Activated CD4-positive, alpha-beta T cell treated with anti-CD3 and anti-CD28 coated beads, Interleukin-2, amount 50 U/mL, for 24 hours (primary cell): ENCODE results near the gene DUSP5.

Experiments
- DNase-seq, 2 donors: peaks; one replicate each; pipeline ENCODE4 v3.0.0-alpha.2; 2020; ENCODE audit warnings: low read depth in 1 of 2, low spot score in 1 of 2

The DUSP5 gene

DNA sequence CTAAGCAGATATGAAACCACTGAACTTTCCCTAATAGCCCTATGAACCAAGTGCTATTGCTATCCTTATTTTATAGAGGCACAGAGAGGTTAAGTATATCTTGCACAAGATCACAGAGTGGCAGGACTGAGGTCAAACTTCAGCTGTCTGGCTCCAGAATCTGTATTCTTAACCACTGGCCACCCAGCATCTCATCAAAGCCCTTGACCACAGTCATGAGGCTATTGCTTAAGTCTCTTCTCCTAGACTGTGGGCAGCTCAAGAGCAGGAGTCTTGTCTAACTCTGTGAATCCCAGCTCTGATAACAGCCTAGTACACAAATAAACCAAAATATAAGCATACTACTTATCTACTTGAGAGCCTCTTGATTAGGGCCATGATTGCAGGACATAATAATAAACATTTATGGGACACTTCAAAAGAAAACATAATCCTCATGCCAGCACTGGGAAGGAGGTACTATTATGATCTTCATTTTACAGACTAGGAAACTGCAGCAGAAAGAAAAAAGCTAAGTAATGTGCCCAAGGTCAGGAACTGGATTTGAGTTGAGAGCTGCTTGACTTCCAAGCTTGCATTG, 47.3 kb downstream of the DUSP5 start:
- DNase-seq: no peak

DNA sequence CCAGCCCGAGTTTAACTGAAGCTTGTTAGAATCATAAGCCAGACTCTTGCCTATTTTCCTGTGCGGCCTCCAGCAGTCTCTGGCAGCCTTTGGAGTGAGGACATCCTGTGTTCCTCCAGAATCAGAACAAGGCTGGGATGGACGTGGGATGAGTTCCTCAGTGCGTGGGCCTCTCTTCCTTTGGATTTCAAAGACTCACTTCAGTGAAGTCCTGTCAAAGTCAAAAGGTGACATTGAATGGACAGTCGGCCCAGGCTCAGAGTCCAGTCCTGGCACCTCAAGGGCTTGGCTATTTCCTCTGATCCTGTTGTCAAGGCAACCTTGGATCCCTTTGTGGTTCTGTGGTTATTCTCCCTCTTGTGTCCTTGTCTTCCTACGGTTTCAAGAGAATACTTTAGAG, 48.4 kb downstream of the DUSP5 start:
- DNase-seq: no peak

GRCh38 chr10:110546499-110547110, 48.9 kb downstream of the DUSP5 start:
- DNase-seq: no peak

DNA sequence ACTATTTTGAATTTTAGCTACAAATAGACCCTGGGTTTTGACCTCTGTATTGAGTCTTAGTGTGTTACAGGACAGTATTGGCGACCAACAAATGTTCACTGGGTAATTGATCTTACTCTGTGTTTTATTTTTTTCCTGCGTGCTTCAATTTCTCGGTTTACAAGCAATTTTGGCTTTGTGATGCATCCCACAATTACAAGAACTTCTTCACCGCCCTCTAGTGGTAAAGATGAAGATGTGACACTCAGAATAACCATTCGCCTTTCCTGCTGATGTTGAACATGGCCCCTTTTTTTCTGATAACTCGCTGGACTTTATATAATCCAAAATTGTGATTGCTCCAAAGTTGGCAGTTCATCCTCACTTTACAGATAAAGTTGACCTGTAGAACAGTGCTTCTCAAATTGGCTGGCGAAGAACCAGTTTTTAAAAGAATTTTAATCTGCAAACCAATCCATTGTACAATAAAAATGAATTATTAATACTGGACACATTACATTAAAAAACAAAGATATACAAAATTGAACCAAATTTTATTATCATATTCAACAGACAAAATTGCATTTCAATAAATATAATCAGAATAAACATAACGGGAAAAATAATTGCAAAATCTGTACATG, 49.5 kb downstream of the DUSP5 start:
- DNase-seq: no peak

DNA sequence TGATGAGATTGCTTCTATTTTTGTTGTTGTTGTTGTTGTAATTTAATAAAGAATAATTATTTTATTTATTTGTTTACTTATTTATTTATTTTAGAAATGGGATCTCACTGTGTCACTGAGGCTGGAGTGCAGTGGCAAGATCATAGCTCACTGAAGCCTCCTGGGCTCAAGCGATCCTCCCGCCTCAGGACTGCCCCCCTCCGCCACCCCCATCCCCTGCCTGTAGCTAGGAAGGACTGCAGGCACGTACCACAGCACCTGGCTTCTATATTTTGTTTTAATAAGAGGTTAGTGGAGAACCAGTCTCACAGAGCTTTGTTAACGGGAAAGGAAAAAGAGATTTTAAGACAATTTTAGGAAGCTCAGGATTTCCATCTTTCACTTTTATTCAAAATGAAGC, 50.3 kb downstream of the DUSP5 start:
- no peak for DNase-seq

GRCh38 chr10:110549211-110549610, 51.5 kb downstream of the DUSP5 start:
- DNase-seq: no peak

DNA sequence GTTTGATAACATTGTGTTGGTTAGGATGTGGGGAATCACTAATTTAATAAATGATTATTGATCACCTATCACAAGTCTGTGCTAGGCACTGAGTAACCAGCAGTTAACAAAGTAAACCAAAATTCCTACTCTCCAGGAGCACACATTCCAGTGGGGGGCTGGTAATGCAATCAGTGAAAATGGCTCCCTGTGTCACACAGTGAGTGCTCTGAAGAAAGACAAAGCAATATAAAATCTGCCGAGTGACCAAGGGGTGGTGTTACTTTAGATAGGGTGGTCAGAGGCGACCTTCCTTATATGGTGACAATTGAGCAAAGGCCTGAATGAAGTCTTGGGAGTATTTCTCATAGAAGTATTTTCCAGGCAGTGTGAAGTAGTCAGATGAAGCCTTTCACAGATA, 56.2 kb downstream of the DUSP5 start:
- no peak for DNase-seq

GRCh38 chr10:110556296-110556695, 58.6 kb downstream of the DUSP5 start:
- DNase-seq: no peak

GRCh38 chr10:110556969-110557601, 59.4 kb downstream of the DUSP5 start:
- DNase-seq: peak; percentile 25 to 59

- no peak for DNase-seq
Measured at GRCh38 chr10:110558041-110558440, 60.3 kb downstream of the DUSP5 start.

DNA sequence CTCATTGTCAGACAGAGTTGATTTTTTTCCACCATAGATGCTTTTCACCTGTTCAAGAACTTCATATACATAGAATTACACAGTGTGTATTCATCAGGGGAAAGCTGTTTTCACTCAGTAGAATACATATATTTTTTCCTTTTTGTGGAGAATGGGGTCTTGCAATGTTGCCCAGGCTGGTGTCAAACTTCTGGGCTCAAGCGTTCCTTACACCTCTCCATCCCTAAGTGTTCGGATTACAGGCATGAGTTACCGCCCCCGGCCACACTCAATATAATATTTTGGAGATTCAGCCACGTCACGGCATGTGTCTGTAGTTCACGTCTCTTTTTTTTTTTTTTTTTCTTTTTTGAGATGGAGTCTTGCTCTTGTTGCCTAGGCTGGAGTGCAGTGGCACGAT, 62.3 kb downstream of the DUSP5 start:
- DNase-seq: no peak
